Measurements from ENCODE around the gene GSDME. TPM values are rescaled to one million over a fixed set of nuclear protein-coding genes. Genes with fewer than 3 reads are reported as not detected.

GSDME gene
- total RNA-seq, 3 donors from 2014 or later = 1.8 to 4.3 (median 3.1) TPM

DNA sequence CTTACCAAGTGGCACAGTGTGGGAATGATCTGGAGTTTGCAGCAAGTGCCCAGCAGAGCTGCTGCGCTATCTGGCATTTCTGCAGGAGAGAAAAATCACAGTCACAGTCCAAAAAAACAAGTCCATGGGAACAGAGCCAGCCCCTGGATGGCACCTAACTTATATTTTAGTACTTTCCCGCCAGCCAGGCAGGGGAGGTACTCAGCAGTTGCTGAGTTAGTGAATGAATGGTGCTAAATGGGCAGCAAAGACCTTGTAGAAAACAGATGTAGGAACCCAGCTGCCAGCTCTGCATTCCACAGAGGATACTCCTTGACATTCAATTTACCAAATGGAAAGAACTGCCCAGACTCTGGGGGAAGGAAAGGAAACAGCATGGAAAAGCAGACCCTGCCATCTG, 54.5 kb downstream of the GSDME start:
- no peaks in the 10 kb centered on the region for H3K9me3 Mint-ChIP-seq
- no peaks in the 10 kb centered on the region for H3K27me3 Mint-ChIP-seq (ENCODE audit: low read depth)
- no peak overlapping the region for H3K4me3 Mint-ChIP-seq
- peaks cover 9% of the 10 kb centered on the region for H3K36me3 Mint-ChIP-seq (ENCODE audit: insufficient read depth)
- H3K4me1 Mint-ChIP-seq (ENCODE audit: low read depth) = no peaks in the 10 kb centered on the region
- no peak for ATAC-seq
- no peak for DNase-seq

- H3K27me3 Mint-ChIP-seq (ENCODE audit: low read depth) = no peaks in the 10 kb centered on the region
- no peak overlapping the region for H3K4me3 Mint-ChIP-seq
Measured at GRCh38 chr7:24701261-24702235, 55.7 kb downstream of the GSDME start.

GRCh38 chr7:24700521-24701260, 56.6 kb downstream of the GSDME start:
- H3K4me1 Mint-ChIP-seq (ENCODE audit: low read depth) = no peaks in the 10 kb centered on the region
- no peaks in the 10 kb centered on the region for H3K27me3 Mint-ChIP-seq (ENCODE audit: low read depth)
- DNase-seq = no peak

More at GRCh38 chr7:24701261-24702235, 55.7 kb downstream of the GSDME start:
- Mint-ChIP-seq H3K9me3 (no peaks in the 10 kb centered on the region), H3K36me3 (ENCODE audit: insufficient read depth) (peaks cover 9% of the 10 kb centered on the region), H3K4me1 (ENCODE audit: low read depth) (no peaks in the 10 kb centered on the region)
- DNase-seq (no peak), ATAC-seq (no peak)

GRCh38 chr7:24698531-24699266, 58.6 kb downstream of the GSDME start:
- no peaks in the 10 kb centered on the region for H3K9me3 Mint-ChIP-seq
- DNase-seq (no peak), ATAC-seq (no peak)
- H3K4me1 Mint-ChIP-seq (ENCODE audit: low read depth) = no peaks in the 10 kb centered on the region
- H3K4me3 Mint-ChIP-seq = no peak overlapping the region
- no peaks in the 10 kb centered on the region for H3K27me3 Mint-ChIP-seq (ENCODE audit: low read depth)
- H3K36me3 Mint-ChIP-seq (ENCODE audit: insufficient read depth) = peaks cover 20% of the 10 kb centered on the region

More at GRCh38 chr7:24700521-24701260, 56.6 kb downstream of the GSDME start:
- ATAC-seq = no peak
- no peaks in the 10 kb centered on the region for H3K9me3 Mint-ChIP-seq
- H3K36me3 Mint-ChIP-seq (ENCODE audit: insufficient read depth) = peaks cover 10% of the 10 kb centered on the region
- no peak overlapping the region for H3K4me3 Mint-ChIP-seq

DNA sequence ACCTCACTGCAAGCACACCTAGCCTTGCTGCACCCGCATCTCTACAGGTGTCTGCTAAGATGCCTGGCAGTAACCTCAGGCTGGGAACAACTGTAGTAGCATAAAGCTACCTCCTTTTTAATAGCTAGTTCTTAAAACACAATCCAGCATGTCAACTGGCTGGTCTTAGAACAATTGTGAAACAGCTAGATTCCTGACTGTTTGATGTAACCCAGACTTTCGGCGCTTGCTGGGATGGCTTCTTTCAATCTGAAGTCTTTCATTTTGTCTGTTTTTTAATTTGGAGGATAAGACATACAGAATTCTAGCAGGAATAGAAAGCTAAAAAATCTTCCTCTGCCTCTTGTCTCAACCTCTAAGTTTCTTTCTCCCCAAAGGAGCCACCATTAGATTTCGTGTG, 59.8 kb downstream of the GSDME start:
- no peak overlapping the region for H3K4me3 Mint-ChIP-seq
- no peaks in the 10 kb centered on the region for H3K4me1 Mint-ChIP-seq (ENCODE audit: low read depth)
- no peaks in the 10 kb centered on the region for H3K9me3 Mint-ChIP-seq
- ATAC-seq (no peak), DNase-seq (no peak)
- H3K27me3 Mint-ChIP-seq (ENCODE audit: low read depth) = no peaks in the 10 kb centered on the region
- peaks cover 20% of the 10 kb centered on the region for H3K36me3 Mint-ChIP-seq (ENCODE audit: insufficient read depth)

DNA sequence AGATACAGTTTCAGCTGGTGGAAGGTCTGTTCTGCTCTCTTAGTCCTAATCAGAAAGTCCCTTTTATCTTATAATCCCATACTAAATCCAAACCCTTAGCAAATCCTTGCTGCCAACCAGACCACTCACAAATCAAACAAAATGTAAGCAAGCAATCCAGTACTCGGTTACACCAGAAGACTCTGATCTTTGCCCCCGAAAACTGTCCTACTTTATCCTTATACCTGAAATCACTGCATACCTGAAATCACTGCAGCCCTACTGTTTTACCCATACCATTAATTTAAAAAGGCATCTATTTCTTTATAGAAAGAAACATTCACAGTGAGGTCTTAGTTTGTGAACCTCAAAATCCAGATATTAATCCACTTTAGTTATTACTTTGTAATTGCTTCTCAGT, 64.7 kb downstream of the GSDME start:
- Mint-ChIP-seq H3K4me1 (ENCODE audit: low read depth) (no peaks in the 10 kb centered on the region), H3K27me3 (ENCODE audit: low read depth) (no peaks in the 10 kb centered on the region), H3K4me3 (no peak overlapping the region), H3K9me3 (no peaks in the 10 kb centered on the region), H3K36me3 (ENCODE audit: insufficient read depth) (peaks cover 18% of the 10 kb centered on the region)
- DNase-seq (no peak), ATAC-seq (no peak)

- Mint-ChIP-seq H3K36me3 (ENCODE audit: insufficient read depth) (peaks cover 31% of the 10 kb centered on the region), H3K4me1 (ENCODE audit: low read depth) (no peaks in the 10 kb centered on the region), H3K4me3 (no peak overlapping the region), H3K27me3 (ENCODE audit: low read depth) (no peaks in the 10 kb centered on the region), H3K9me3 (no peaks in the 10 kb centered on the region)
- DNase-seq (no peak), ATAC-seq (no peak)
Measured at GRCh38 chr7:24690251-24690650, 67.0 kb downstream of the GSDME start.

GRCh38 chr7:24685708-24686107, 71.6 kb downstream of the GSDME start:
- peaks cover 52% of the 10 kb centered on the region for H3K36me3 Mint-ChIP-seq (ENCODE audit: insufficient read depth)
- H3K4me1 Mint-ChIP-seq (ENCODE audit: low read depth) = no peaks in the 10 kb centered on the region
- DNase-seq (no peak), ATAC-seq (no peak)
- H3K27me3 Mint-ChIP-seq (ENCODE audit: low read depth) = no peaks in the 10 kb centered on the region
- no peak overlapping the region for H3K4me3 Mint-ChIP-seq
- no peaks in the 10 kb centered on the region for H3K9me3 Mint-ChIP-seq

GRCh38 chr7:24670782-24671181, 86.5 kb downstream of the GSDME start:
- H3K27me3 Mint-ChIP-seq (ENCODE audit: low read depth) = no peaks in the 10 kb centered on the region
- peaks cover 19% of the 10 kb centered on the region for H3K36me3 Mint-ChIP-seq (ENCODE audit: insufficient read depth)
- H3K9me3 Mint-ChIP-seq = no peaks in the 10 kb centered on the region
- DNase-seq (no peak), ATAC-seq (no peak)
- H3K4me1 Mint-ChIP-seq (ENCODE audit: low read depth) = no peaks in the 10 kb centered on the region
- no peak overlapping the region for H3K4me3 Mint-ChIP-seq

DNA sequence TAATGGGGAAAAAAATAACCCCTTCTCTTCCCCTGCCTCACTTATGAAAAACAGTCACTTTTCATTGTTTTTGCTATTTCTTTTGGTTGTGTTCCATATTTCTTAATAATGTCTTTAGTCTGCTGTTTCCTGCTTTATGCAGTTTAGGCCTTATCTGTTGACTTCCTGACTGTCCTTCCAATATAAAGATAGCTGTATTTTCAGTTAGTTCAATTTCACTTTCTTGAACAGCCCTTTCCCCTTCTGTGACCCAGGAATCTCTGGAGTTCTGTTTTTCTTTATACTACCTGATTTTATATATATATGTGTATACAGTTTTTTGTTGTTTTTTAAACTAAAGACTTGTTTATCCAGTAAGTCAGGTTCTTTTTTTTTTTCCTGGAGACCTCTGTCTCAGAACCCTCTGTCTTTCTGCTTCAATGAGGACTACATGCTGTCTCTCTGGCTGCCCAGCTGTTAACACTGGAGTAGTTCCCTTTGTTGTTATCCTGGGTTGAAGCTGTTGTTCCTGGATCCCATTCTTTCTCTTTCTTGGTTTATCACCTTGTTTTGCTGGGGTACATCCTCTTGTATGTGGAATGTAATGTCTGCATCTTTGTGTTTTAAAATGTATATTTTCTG, 87.2 kb downstream of the GSDME start:
- Mint-ChIP-seq H3K9me3 (no peaks in the 10 kb centered on the region), H3K4me3 (no peak overlapping the region), H3K4me1 (ENCODE audit: low read depth) (no peaks in the 10 kb centered on the region), H3K27me3 (ENCODE audit: low read depth) (no peaks in the 10 kb centered on the region), H3K36me3 (ENCODE audit: insufficient read depth) (peaks cover 21% of the 10 kb centered on the region)
- DNase-seq (no peak), ATAC-seq (no peak)

- H3K27me3 Mint-ChIP-seq (ENCODE audit: low read depth) = no peaks in the 10 kb centered on the region
- H3K36me3 Mint-ChIP-seq (ENCODE audit: insufficient read depth) = peaks cover 21% of the 10 kb centered on the region
- no peak overlapping the region for H3K4me3 Mint-ChIP-seq
- no peaks in the 10 kb centered on the region for H3K9me3 Mint-ChIP-seq
- no peak for ATAC-seq
- DNase-seq = no peak
- H3K4me1 Mint-ChIP-seq (ENCODE audit: low read depth) = no peaks in the 10 kb centered on the region
Measured at GRCh38 chr7:24668927-24669635, 88.2 kb downstream of the GSDME start.

GRCh38 chr7:24665564-24666294, 91.5 kb downstream of the GSDME start:
- Mint-ChIP-seq H3K9me3 (no peaks in the 10 kb centered on the region), H3K4me3 (no peak overlapping the region), H3K4me1 (ENCODE audit: low read depth) (no peaks in the 10 kb centered on the region), H3K27me3 (ENCODE audit: low read depth) (no peaks in the 10 kb centered on the region), H3K36me3 (ENCODE audit: insufficient read depth) (peaks cover 8% of the 10 kb centered on the region)
- ATAC-seq = no peak
- peak; percentile 27 for DNase-seq

- Mint-ChIP-seq H3K36me3 (ENCODE audit: insufficient read depth) (peaks cover 24% of the 10 kb centered on the region), H3K27me3 (ENCODE audit: low read depth) (no peaks in the 10 kb centered on the region), H3K9me3 (no peaks in the 10 kb centered on the region), H3K4me3 (no peak overlapping the region), H3K4me1 (ENCODE audit: low read depth) (no peaks in the 10 kb centered on the region)
- DNase-seq = no peak
- no peak for ATAC-seq
Measured at GRCh38 chr7:24660546-24660945, 96.7 kb downstream of the GSDME start.

Measured in activated T-cell treated with anti-CD3 and anti-CD28 coated beads, Interleukin-2, amount 50 U/mL, for 4 hours (primary cell).